GM19455 (cell line): ENCODE data around the gene MTA1.

Source experiments
- ATAC-seq: cut with Tn5 transposase; IDR thresholded peaks from one replicate; pipeline ENCODE4 v1.9.1; 2021; ENCODE audit not compliant: unreplicated experiment

Gene MTA1

DNA sequence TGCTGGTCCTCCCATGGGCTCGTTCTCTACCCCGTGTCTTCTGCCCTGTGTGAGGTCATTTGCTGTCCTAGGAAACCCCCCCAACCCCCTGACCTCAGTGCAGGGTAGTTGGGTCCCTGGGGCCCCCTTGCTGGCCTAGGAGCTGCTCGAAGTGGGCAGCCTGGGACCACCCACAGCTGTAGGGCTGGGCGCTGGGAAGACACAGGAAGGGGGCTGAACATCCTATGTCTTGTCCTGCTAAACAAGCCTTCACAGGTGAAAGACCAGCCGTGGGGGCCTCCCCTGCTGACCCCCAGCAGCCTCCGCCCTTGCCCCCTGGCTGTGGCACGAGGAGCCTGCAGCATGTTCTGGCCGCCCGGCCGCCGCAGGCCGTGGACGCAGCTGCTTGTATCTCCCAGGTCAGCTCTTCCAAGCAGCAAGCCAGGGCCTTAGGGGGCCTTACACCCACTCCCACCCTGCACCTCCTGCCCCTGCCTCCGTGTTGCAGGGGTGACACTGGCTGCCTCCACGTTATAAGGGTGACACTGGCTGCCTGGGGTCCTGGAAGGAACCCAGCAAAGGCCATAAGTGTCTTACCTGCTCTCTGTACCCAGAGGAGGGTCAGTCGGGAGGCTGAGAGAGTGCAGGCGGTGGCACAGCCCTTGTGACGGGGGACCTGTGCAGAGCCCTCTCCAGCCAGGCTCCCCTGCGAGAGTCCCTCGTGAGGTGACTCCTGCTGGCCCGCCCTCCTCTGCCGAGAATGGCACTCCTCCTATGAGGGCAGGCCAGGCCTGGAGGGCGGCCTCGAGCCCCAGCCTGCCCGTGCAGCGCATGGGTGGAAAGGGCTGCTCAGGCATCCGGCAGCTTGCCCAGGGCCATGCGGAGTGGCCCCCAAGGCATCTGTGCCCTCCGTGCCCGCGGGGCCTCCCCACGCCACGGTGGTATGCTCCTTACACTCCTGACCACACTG, 32.8 kb upstream of the MTA1 start:
- no peak for ATAC-seq

DNA sequence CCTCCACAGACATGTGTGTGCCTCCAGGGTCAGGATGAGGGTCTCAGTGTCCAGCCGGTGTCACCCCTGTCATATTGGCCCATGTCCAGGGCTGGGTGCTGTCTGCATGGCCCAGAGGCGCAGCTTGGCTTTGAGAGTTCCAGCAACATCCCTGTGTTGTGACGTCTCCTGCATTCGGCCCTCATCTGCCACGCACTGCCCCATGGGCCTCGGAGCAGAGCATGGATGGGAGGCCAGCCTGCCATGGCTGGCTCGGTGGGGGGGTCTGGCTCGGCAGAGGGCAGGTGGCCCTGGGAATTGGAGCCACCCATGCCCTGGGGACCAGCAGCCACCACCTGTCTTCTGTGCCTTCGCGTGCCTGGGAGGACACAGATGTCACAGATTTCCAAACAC, 32.1 kb upstream of the MTA1 start:
- ATAC-seq = no peak

DNA sequence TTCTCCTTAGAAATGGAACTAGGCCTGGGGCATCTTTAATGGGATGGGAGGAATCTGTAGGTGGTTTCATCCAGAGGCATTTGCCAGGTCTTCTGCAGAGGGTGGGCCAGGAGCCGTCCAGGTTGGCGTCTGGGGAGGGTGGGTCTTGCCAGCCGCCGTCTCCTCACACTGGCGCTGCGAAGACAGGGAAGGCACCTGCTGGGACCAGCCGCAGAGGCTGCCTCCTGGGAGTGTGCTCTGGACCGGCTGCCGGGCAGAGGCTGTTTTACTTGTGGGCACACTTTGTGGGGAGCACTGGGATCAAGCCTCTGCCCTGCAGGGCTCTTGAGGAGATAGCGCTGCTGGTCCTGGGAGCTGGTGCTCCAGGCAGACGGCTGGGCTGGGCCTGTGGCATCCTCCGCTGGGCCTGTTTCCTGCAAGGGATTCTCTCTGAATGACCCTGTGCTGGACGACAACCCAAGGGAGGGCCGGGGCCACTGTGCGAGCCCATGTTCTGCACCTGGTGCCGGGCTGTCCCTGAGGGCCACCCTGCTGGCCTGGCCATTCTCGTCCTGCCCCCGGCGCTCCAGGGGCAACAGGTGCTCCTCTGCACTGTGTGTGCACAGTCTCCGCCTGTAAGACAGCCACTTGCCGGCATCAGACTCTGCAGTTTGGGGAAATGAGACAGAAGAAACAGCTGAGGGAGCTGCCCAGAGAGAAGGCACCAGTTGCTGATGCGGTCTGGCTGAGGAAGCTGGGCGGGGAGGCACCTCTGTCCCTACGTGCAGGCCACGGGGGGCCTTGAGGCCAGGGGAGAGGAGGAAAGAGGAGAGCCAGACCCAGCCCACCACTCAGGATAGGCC, 31.3 kb upstream of the MTA1 start:
- no peak for ATAC-seq

DNA sequence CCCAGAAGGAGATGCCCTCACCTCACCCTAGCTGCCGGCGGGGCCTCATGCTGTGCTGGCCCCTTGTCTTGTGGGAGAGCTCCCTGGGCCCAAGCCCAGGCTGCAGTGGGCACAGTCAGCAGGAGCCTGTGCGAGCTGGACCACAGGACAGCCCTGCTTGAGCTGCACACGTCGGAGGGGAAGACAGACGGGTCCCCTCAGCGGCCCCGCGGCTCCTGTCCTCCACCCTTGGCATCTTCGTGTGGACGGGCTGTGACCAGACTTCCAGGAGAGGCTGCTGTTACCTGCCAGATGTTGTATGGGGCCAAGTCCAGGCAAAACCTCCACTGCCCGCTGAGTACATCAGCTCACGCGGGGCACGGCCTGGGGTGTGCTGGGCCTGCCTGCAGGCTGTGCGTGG, 30.7 kb upstream of the MTA1 start:
- no peak for ATAC-seq

DNA sequence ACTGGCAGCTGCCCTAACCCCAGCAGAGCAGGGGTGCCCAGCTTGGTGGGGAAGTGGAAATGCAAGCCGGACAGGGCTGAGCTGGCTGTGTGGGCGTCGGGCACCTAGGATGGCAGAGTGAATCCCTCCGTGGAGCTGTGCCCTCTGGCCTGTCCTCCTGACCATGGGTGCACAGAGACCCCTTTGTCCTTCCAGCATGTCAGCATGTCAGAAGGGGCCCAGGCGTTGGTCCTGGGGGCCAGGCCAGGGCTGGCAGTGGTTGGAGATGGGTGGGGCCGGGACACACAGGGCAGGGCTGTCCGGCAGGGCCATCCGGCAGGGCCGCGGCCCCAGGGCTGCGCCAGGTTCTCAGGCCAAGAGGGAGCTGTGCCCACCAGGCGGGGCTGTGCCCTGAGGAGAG, 30.1 kb upstream of the MTA1 start:
- no peak for ATAC-seq

DNA sequence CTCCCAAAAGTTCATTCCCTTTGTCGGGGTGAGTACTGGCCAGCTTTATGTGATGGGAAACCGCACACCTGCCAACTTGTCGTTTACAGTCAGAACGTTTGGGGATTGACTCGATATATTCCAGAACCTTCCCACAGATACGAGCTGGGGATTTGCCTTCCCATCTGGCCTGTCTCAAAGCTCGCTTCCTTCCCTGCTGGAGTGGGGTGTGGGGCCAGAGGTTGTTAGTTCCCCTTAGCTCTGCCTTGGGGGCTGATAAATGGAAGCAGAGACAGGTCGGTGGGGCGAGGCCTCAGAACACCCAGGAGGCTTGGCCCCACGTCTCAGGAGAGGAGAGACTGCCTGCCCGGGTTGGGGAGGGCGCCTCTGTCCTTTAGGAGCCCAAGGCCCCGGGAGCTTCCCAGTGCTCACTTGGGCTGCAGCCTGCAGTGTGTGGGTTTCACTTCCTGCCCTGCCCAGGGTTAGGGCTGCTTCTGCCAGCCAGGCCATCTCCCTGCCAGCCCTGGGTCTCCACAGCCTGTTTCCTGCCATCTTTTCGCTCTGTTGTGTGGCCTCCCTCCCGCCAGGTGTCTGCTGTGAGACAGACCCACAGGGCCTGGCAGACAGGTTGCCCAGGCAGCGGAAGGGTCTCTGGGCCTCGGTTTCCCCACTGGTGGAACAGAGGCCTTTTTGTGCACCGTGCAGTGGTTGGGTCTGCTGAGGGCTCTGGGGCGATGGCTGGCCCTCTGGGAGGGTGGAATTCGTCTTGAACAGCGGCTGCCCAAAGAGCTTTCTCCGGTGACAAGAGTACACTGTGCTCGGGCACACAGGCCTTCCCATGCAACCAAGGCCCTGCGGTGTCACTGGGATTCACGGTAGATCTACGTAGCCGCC, 29.4 kb upstream of the MTA1 start:
- no peak for ATAC-seq

DNA sequence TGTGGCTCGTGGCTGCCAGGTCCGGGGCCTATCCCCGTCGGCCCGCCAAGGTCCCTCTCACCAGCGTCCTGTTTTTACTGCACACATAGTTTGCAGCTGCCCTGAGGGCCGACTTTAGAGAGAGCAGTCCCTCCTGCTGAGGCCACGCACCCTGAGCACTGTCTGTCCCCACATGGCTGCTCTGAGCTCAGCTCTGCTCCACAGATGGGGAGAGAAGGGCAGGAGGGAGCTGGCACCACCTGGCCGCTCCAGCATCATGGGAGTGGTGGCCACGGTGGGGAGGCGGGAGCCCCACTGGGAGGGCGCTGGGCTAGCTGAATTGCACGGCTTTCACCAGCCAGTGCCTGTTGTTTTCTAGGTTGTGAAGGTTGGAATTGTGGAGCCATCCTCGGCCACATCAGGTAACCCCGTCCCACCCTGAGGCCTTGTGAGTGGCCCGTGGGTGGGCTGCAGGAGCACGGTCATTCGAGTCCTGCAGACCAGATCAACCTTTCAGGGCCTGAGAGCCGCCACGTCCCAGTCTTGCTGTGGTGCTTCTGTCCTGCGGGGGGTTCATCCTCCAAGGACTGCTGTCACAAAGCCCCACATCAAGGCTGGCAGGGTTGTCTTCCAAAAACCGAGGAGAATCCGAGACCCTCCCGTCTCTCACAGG, 28.7 kb upstream of the MTA1 start:
- no peak for ATAC-seq

DNA sequence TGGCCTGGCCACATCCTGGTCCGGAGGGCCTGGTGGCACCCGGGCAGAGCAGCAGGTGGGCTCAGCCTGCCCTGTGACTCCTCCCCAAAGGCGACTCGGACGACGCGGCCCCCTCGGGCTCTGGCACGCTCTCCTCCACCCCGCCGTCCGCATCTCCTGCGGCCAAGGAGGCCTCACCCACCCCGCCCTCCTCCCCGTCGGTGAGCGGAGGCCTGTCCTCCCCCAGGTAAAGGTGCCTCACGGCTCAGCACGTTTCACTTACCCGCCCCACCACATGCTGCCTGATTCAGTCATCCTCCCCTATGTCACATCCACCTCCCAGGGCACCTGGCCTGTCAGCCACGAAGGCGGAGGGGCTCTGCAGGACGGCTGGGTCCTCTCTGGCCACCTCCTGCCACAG, 28.1 kb upstream of the MTA1 start:
- ATAC-seq = no peak

DNA sequence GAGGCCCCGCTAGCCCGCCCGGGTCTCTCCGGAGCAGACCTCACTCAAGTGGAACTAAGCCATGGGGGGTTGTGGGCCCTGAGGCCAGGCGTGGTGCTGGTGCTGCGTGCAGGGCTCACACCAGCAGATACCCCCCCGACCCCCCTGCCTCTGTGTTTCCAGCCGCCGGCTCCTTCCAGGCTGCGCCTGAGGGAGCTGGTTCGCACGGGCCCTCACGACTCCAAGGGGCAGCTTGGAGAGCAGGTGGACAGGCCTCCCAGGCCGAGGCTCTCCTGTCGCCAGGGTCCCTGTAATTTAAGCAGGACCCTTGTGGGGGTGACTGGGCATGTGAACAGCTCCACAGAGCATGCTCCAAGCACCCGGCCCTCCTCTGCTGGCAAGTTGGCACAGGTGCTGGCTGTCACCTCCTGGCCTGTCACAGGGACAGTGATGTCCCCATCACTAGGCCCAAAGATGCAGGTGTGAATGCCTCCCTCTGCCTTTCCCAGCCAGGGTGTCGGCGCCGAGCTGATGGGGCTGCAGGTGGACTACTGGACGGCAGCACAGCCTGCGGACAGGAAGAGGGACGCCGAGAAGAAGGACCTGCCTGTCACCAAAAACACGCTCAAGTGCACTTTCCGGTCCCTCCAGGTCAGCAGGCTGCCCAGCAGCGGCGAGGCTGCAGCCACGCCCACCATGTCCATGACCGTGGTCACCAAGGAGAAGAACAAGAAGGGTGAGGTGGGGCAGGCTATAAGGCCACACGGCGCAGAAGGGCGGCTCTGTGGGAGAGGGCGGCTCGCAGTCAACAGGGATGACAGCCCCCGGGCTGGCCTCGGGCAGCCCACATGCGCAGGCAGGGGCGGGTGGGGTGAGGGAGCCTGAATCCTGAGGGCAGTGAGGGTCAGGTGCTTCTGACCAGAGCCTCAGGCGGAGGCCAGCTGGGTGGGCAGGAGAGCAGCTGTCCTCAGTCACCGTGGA, 27.2 kb upstream of the MTA1 start:
- ATAC-seq = no peak

DNA sequence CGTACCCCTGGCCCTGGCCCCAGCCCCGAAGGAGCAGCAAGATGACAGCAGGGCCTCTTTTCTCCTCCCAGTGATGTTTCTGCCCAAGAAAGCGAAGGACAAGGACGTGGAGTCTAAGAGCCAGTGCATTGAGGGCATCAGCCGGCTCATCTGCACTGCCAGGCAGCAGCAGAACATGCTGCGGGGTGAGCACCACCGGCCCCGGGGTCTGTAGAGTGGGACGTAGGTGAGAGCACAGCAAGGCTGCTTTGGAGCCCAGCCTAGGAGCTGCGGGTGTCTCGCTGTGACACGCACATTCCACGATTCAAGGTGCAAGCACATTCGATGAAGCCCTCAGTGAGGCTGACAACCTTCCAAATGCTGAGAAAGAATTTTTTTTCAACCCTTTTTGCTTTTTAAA, 26.5 kb upstream of the MTA1 start:
- no peak for ATAC-seq

DNA sequence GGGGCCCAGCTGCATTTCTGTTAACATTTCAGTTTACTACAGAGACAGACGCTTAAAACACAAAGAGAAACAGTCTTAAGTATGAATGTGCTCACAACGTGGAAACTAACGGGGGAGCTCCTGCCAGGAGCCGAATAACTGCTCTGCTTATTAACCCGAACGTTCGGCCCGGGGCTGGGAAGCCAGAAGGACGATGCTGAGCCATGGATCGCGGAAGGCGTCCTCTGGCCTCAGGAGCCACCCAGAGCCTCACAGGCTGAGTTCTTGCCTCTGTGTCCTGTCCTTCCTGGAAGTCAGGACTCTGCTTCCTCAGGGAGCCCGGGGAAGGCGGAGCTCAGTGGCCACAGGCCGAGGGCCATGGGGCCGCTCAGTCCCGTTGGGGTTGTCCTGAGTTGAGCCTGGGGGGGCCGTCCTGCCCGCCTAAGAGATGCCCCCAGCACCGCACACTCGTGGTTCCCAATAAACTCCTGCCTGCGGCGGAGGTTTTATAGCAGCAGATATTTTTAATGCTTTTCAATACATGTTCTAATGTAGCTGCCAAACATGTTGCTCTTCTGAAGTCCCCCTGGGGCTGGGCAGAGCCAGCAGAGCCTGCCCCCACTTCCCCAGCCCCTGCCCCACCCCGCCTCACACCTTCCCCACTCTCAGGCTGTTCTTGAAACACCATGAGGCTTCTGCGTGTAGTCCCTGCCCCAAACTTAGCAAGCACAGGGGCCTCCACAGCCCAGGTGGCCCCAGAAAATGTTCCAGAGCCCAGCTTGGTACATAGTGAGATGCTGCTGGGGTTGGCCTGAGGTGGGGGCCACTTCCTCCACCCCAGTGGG, 24.7 kb upstream of the MTA1 start:
- no peak for ATAC-seq

DNA sequence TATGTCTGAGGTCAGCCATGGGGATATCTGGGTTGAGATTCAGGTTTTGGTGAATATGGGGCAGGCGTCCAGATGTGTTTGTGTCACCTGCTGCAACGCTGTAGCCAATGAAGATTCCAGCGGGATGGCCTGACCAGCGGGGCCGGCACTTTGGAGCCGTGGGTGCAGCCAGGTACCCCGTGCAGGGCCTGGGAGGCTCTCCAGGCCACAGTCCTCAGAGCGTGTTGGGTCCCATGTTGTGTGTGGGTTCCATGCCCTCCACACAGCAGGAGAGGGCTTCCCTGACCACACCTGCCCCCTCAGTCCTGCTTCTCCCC, 24.1 kb upstream of the MTA1 start:
- no peak for ATAC-seq

DNA sequence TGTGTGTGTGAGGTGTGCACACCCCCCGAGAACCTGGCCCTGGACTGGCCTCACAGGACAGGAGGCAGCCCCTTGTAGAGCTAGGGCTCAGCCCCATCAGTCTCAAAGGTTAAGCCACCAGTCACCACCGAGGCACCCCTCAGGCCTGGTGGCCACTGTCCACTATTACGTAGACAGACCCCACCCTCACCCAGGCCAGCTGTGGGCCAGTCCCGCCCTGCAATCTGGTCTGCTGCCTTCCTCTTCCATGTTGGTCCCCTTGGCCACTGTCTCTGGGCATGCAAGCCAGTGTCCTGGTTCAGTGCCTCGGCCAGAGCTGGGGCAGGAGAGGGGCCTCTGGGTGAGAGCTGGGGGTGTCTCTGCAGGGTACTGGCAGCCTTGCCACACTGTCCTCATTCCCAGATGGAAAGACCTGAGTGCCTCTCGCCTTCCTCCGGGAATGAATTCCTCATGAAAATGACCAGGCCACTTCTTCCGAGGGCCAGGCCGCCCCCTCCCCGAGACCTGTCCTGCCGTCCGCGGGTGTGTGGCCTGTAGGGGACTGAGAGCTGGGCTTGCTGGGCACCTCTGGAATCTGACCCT, 22.2 kb upstream of the MTA1 start:
- ATAC-seq = no peak

DNA sequence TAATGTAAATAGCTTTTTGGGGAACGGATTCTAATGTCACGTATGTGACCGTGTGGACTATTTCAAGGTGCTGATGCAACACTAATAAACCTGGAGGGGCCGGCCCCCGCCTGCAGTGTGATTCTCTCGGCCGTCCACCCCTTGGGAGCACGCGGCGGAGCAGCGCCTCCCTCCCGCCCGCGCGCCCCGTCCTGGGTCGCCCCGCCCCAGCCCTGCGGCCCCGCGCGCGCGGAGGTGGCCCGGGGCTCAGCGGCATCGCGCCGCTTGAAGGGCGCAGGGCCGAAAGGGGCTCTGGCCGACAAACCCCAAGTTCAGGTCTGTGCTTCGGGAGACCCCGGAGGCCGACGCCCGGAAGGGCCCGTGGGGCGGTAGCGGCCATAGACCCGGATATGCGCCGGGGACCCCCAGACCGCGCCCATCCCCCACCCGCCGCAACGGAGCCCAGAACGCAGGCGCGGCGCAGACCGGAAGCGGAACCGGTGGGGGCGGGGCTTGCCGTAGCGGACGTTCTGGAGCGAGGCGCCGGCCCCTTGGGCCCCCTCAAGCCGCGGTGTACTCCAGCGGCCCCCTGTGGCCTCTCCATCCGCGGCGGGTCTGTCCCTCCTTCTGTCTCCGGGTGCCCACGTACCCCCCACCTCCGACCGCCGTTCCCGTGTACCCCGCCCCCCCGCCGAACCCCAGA, 21.4 kb upstream of the MTA1 start, which contains the start of gene TEX22:
TSS of gene TEX22 (plus strand) at position 495 of the 682 bp plus-strand sequence. CDS start 803 bp downstream, outside the sequence.
- ATAC-seq = peak; percentile 74

DNA sequence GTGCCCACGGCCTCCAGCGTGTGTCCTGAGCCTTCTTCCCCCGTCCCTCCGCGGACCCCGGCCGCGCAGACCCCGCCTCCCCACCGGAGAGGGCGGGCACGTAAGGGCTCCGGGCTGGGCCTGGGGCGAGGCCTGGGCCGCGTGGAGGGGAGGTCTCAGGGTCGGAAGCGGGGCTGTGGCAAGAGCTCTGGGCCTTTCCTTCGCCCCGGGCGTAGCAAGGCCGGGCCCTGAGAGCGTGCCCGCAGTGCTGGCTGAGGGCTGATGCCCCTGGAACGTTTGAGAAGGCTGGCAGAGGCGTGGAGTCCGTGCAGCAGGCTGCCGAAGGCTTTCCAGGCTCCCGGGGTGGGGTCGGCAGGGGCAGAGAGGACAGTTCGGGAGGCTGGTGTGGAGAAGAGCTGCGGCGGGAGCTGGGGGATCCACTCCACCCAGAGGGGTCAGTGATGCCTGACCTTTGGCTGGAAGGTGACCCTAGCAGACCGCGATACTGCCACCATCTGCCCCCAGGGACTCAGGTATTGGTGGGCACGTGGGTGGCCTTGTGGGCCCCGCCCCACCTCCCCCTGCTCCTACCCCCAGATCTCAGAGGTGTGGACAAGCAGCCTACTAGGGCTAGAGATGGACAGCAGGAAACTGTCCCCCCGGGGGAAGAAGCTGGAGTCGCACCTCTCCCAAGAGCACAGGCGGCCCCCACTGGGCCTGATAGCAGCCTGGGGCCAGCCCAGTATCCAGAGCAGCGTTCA, 20.7 kb upstream of the MTA1 start:
- ATAC-seq = peak; percentile 29

DNA sequence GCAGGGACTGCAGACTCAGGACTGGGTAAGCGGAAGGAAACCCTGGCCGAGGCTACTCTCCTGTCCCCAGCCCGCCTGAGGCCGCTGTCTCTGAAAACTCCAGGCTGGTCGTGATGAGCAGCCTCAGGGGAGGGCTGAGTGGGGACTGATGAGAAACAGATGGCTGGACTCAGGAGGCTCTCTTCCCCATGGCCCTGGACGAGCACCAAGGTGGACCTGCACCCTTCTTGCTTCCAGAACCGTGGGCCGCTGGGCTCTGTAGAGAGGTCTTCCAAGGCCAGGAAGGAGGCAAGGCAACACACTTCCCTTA, 20.2 kb upstream of the MTA1 start:
- ATAC-seq = no peak

DNA sequence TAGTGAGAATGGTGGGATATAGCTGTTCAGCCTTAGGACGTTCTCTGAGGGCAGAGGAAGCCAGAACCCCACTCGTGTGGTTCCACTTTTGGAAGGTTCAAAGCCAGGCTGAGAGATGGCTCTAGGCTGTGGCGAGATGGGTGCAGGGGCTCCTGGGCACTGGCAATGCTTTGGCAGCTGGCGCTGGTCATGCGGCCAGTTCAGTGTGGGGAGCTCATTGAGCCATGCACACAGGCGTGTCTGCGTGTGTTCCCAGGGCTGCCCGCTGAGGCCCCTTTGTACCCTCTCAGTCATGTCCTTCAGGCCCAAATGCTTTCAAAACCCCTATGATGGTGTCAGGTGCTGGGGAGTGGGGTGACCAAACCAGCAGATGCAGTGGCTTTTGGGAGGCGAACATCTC, 19.6 kb upstream of the MTA1 start:
- no peak for ATAC-seq
